Activated CD4-positive, alpha-beta T cell treated with anti-CD3 and anti-CD28 coated beads, Interleukin-2, amount 50 U/mL, for 4 hours (primary cell): ENCODE results near the gene NOL3.
A peak's percentile ranks its signal among the peaks of the same experiment; 100 is the strongest.

Experiments
- DNase-seq, 2 experiments: peaks; one replicate each; pipeline ENCODE4 v3.0.0-alpha.2; 2020

NOL3 gene

GRCh38 chr16:67173323-67173722 is 3.0 kb downstream of the NOL3 start:
- DNase-seq, result no peak

DNA sequence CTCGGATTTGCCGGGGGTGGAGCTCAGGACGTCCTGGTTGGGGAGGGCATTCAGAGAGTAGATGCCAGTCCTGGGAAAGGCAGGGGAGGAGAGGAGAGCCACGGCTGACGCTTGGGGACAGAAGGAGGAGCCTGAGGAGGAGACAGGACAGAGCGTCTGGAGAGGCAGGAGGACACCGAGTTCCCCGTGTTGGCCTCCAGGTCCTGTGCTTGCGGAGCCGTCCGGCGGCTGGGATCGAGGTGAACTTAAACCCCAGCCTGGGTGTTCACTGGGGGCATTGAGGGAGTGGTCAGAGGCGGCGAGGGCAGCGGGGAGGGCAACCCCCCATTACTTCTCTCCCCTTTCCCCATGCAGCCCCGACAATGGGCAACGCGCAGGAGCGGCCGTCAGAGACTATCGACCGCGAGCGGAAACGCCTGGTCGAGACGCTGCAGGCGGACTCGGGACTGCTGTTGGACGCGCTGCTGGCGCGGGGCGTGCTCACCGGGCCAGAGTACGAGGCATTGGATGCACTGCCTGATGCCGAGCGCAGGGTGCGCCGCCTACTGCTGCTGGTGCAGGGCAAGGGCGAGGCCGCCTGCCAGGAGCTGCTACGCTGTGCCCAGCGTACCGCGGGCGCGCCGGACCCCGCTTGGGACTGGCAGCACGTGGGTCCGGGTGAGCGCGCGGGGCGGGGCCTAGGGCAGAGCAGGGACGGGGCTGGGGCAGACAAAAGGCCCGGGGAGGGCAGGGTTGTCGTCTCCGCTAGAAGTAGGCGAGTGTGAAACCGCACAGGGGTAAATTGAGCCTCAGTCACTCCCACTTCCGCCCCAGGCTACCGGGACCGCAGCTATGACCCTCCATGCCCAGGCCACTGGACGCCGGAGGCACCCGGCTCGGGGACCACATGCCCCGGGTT is 3.7 kb downstream of the NOL3 start:
- DNase-seq, result peak; percentile 45 to 52

- DNase-seq, result no peak
These were observed 4.4 kb downstream of the NOL3 start for GRCh38 chr16:67174706-67175231.

DNA sequence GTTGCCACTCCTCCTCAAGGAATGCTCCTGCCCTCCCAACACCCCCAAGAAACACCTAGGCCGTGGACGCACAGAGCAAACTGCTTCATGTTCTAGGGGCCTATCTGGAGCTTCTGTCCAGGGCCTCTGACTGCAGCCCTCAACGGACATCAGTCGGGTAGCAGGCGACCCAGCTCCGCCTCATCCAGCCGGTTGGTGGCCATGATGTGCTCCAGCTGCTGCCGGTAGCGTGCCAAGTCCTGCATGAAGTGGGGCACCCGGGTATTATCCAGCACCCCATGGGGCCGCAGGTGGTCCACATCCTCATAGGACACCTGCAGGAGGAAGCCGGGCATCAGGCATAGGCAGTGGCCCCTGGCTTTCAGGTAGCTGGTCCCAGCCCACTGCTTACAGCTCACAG is 6.3 kb downstream of the NOL3 start:
- DNase-seq, result no peak

DNA sequence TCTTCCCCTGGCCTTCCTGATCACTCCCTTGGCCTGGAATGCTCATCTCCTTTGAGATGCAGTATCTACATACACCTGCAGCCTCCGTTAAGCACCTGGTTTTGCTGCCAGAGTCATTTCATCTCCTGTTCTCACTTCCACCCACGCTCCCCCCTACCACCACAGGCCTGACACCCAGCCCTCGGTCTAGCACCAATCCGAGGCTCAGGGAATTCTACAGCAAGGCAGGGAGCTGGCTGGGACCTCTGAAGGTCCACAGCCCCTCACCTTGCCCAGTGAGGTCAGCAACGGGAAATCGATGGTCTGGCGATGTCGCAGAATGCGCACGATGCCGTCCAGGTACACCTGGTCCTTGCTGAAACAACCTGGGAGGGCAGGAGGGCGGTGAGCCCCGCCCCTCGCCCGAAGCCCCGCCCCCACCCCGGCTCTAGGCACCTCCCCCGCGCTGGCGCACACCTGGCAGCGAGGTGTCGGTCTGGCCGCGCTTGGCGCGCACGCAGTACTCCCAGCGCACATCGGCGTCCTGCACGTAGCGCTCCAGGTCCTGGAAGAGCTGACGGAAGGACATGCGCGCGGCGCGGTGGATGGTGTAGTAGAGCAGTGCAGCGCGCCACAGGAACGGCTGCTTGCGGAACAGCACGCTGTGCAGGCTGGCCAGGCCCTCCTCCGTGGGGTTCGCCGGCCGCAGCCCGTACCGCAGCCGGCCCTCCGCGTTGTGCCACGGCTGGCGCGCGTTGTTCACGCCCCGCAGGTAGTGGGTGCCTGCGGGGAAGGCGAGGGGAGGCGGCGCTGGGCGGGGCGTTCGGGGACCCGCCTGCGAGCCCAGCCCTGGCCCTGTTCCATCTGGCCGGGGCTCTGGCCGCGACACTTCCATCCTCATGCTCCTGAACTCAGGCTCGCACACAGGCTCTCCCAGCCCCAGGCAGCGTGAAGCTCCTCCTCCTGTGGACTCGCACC is 7.7 kb downstream of the NOL3 start:
- peak; percentile 43 to 48 for DNase-seq

GRCh38 chr16:67179421-67180080 is 9.2 kb downstream of the NOL3 start:
- no peak for DNase-seq

DNA sequence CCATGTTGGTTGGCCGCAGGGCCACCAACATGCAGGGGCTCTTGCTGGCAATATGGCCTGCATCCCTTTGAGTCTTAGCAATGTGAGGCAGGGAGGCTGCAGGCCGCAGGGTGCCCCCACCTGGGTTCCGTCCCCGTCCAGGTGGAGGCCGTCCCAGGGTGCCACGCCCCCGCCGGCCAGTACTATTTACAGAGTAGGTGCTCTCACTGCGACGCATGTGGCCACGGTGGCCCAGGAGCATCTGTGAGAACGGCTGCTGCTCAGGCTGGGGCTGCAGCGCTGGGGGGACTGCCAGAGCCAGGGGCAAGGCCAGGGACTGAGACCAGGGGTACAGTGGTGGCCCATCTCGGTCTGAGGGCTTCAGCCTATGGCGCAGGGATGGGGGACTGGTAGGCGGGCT is 9.8 kb downstream of the NOL3 start:
- no peak for DNase-seq

DNA sequence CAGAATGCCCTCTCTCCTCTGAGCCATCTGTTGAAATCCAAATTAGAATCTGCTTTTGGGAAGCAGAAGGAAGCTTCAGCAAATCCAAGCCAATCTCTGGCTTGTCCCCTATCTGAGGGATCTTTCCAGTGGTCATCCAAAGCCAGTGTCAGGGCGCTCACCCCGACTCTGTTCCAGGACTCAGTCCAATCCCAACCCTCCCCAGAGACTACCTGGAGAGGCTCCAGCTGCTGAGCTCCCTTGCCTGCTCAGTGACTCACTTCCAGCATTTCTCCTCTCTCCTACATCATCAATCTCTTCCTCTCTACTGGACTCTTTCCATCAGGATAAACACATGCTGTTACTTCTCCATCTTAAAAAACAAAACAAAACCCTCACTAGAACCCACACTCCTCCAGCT is 11.0 kb downstream of the NOL3 start:
- no peak for DNase-seq

GRCh38 chr16:67182288-67182687 is 11.9 kb downstream of the NOL3 start:
- DNase-seq, result no peak

DNA sequence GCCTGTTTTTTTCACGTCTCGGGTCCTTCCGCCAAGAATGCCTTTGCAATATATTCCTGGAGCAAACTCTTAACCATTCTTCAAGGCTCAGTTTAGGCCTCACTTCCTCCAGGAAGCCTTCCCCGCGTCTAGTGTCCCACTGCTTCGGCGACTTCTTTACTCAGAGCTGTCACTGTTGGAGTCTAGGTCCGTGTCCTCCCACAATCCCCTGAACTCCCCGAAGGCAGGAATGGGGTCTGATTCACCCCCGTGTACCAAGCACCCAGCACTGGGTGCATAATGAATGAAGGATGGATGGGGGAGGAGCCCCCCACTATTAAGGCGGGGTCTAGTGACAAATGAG is 12.9 kb downstream of the NOL3 start:
- DNase-seq, result no peak

GRCh38 chr16:67183627-67184452 is 13.5 kb downstream of the NOL3 start, which contains the start of gene MATCAP1:
TSS of gene MATCAP1 (minus strand) at chr16:67183963. CDS start at chr16:67180610, 3,353 bp downstream.
- peak; percentile 91 to 92 for DNase-seq

DNA sequence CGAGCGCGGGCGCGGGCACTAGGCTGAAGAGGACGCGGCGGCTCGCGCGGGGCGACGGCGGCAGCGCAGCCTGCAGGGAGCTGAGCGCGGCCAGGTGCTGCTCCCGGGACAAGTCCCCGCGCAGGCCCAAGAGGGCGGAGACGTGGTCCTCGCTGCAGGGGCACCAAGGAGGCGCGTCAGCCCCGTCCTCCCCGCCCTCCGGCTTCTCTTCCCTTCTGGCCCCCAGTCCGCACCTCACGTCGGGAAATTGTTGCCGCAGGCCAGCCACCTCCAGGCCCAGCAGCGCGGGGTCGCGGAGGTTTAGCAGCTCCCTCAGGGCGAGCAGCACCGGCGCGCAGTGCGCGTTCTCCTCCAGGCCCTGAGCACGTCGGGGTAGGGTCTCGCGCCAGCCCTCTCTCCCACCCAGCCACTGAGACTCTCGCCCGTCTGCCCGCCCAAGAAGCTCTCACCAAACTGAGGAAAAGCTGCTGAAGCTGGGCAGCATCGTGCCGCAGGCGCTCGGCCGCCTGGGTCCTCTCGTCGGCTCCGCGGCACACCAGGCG is 14.2 kb downstream of the NOL3 start:
- DNase-seq, result no peak

DNA sequence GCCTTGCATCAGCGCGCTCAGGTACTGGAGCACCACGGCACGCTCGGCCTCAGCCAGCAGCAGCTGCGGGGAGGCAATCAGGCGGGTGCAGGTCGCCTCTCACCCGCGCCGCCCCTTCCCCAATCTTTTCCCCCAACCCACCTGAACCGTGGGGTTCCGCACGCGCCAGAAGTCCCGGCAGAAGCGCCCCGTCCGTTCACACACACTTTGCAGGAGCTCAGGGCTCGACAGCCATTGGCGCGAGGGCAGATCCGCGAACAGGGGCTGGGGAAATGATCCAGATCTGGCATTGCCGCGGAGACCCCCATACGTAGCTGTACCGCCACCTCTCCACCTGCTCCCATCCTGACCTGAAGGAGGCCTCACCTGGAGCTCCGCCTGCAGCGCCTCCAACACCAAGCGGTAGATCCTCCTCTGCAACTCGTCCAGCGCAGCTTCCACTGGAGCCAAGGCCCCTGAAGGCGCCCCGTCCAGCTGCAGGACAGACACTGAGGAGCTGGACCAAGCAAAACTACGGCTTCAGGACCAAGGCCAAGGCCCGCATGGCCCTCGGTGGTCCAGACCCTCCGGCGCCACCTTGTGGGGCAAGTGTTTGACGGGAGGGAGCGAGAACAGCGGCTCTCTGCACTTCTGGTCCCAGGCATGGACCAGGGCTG is 14.8 kb downstream of the NOL3 start:
- peak; percentile 77 to 78 for DNase-seq

DNA sequence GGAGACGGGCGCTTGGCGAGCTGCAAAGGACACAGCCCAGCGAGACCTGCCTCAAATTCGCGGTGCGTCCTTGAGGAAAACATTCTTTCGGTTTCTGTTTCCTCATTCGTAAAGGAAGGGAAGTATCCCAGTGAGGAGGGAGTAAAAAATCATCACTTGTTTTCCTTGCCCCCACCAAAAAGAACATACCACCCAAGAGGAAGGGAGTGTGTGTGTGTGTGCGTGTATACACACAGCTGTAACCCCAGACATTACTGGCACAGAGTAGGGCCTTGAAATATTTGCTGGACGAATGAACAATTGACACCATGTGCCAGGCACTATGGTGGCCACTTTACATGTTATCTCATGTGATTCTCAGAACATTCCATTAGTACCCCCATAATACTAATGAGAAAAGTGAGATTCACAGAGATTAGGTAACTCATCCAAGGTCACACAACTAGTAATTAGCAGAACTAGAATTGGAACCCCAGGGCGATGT is 15.4 kb downstream of the NOL3 start:
- DNase-seq, result no peak

GRCh38 chr16:67186550-67186950 is 16.2 kb downstream of the NOL3 start:
- DNase-seq, result no peak

- no peak for DNase-seq
These were observed 17.0 kb downstream of the NOL3 start for GRCh38 chr16:67187175-67187890.

- no peak for DNase-seq
These were observed 18.0 kb downstream of the NOL3 start for GRCh38 chr16:67188323-67188722.

GRCh38 chr16:67188798-67189197 is 18.5 kb downstream of the NOL3 start:
- no peak for DNase-seq

GRCh38 chr16:67190041-67190440 is 19.7 kb downstream of the NOL3 start, which contains the start of gene EXOC3L1:
TSS of gene EXOC3L1 (minus strand) at chr16:67190136. CDS start at chr16:67189676, 460 bp downstream.
- DNase-seq, result no peak
